HuH-7 (cell line): ENCODE results near the gene ASXL1.

Source experiments
- DNase-seq: peaks from one replicate; pipeline ENCODE4 v3.0.0; 2011; ENCODE audit warnings: low spot score

ASXL1 gene

GRCh38 chr20:32441638-32442037 is 83.5 kb downstream of the ASXL1 start:
- no peak for DNase-seq

- no peak for DNase-seq
Observed at GRCh38 chr20:32442630-32443373, 84.7 kb downstream of the ASXL1 start.

- no peak for DNase-seq
Observed at GRCh38 chr20:32443386-32443974, 85.3 kb downstream of the ASXL1 start.

- DNase-seq: no peak
Observed at GRCh38 chr20:32444474-32445220, 86.5 kb downstream of the ASXL1 start.

GRCh38 chr20:32445539-32446273 is 87.6 kb downstream of the ASXL1 start:
- DNase-seq: no peak

- DNase-seq: no peak
Observed at GRCh38 chr20:32446301-32447100, 88.4 kb downstream of the ASXL1 start.

- no peak for DNase-seq
Observed at GRCh38 chr20:32447136-32448027, 89.3 kb downstream of the ASXL1 start.

GRCh38 chr20:32448306-32449056 is 90.3 kb downstream of the ASXL1 start:
- DNase-seq: no peak

- no peak for DNase-seq
Observed at GRCh38 chr20:32449057-32449889, 91.1 kb downstream of the ASXL1 start.

- DNase-seq: no peak
Observed at GRCh38 chr20:32449890-32450401, 91.8 kb downstream of the ASXL1 start.

- DNase-seq: no peak
Observed at GRCh38 chr20:32450484-32451061, 92.4 kb downstream of the ASXL1 start.

GRCh38 chr20:32451340-32451681 is 93.2 kb downstream of the ASXL1 start:
- no peak for DNase-seq

- no peak for DNase-seq
Observed at GRCh38 chr20:32451682-32452461, 93.7 kb downstream of the ASXL1 start.

GRCh38 chr20:32452776-32453466 is 94.8 kb downstream of the ASXL1 start:
- DNase-seq: no peak

- no peak for DNase-seq
Observed at GRCh38 chr20:32453467-32454163, 95.5 kb downstream of the ASXL1 start.
